ENCODE measurements around the gene TTC12. TPM values are rescaled to one million over a fixed set of nuclear protein-coding genes. Genes with fewer than 3 reads are reported as not detected.

The TTC12 gene
- total and polyA plus RNA-seq, 2 of the 4 experiments (the other 2 are of a cell fraction) = 10.0 to 14.7 TPM

DNA sequence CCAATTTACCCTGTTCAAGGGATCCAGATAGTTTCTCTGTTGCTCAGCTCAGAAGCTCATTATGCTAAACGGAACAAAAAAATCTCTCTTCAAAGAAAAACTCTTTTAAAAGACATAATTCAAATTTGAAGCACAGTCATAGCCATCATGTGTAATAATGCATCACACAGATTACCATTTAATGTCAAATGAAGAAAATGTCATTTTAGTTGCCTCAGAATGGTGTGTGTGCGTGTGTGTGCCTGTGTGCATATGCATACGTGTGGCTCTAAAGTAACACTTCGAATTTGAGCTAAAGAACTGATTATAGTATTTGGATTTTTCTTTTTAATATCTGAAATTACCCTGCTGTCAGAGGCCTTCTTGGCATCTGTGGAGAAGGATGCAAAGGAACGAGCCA is 9.9 kb downstream of the TTC12 start:
- Histone ChIP-seq H2AK9ac (replicated peaks; ENCODE audit: low read depth, low read length, poor library complexity) (no peak overlapping the region), H3K79me1 (ENCODE audit: low read depth in 1 of 2, low read length in 2 of 2) (no peaks in the 10 kb centered on the region), H2AFZ (replicated peaks; ENCODE audit: low read length, poor library complexity) (no peak overlapping the region), H3K4me2 (ENCODE audit: low read depth, low read length) (no peak overlapping the region), H3K9me1 (ENCODE audit: insufficient read depth, low read length) (no peaks in the 10 kb centered on the region), H3K56ac (ENCODE audit: extremely low read depth, insufficient read depth, low read length) (no peak overlapping the region), H3K4me1 (ENCODE audit: control insufficient read depth, insufficient read depth, low read length) (no peaks in the 10 kb centered on the region), H4K8ac (ENCODE audit: low read depth in 2 of 2, low read length in 2 of 2) (no peak overlapping the region), H2BK15ac (ENCODE audit: low read depth, low read length) (no peak overlapping the region), H4K91ac (ENCODE audit: insufficient read depth, low read depth, low read length) (no peak overlapping the region), H4K20me1 (ENCODE audit: insufficient read depth, low read length) (no peaks in the 10 kb centered on the region), H2BK20ac (ENCODE audit: low read depth, low read length) (no peak overlapping the region), H3K9ac (ENCODE audit: low read depth, low read length) (no peak overlapping the region), H3K23ac (ENCODE audit: low read depth, low read length) (no peak overlapping the region), H3K9me3 (ENCODE audit: control insufficient read depth, insufficient read depth, low read length) (no peaks in the 10 kb centered on the region), H2BK120ac (ENCODE audit: low read depth, low read length) (no peak overlapping the region), H3K4ac (ENCODE audit: low read depth, low read length) (no peak overlapping the region), H3K27ac (ENCODE audit: insufficient read depth, low read length) (no peak overlapping the region), H3K14ac (replicated peaks; ENCODE audit: low read depth, low read length) (no peak overlapping the region), H3K18ac (ENCODE audit: low read depth, low read length) (no peak overlapping the region), H3K27me3 (ENCODE audit: control insufficient read depth, insufficient read depth, low read length) (no peaks in the 10 kb centered on the region), H4K5ac (ENCODE audit: low read depth, low read length) (no peak overlapping the region), H2AK5ac (ENCODE audit: low read depth, low read length) (no peak overlapping the region), H2BK5ac (ENCODE audit: low read depth, low read length, poor library complexity, severe bottlenecking) (no peak overlapping the region), H3K4me3 (ENCODE audit: insufficient read depth, low read depth, low read length) (no peak overlapping the region), H3K36me3 (ENCODE audit: control insufficient read depth, insufficient read depth, low read length) (peaks cover 15% of the 10 kb centered on the region)
- ChIA-PET CTCF (no interaction called here), POLR2A (ENCODE audit: unreplicated experiment) (no interaction called here)
- ATAC-seq (ENCODE audit: low read depth) (no peak), DNase-seq (no peak)
- dilution Hi-C loops (cut with HindIII; ENCODE audit: low sequenced_read_pairs, unreplicated experiment) = no loop called here
- WGBS, 2 experiments (ENCODE audit: extremely low coverage in 2 of 2, insufficient read length in 1 of 2) = no CpG with 5 or more reads among the region's 5 CpGs
- BruUV-seq (replicated peaks) = no TSS peak
- intact Hi-C loops (cut with micrococcal nuclease) = no loop called here
- TF ChIP-seq BHLHE40 (IDR thresholded peaks at IDR 0.05; ENCODE audit: low read depth, low read length) (no peak), RAD21 (IDR thresholded peaks at IDR 0.05; ENCODE audit: low read length) (no peak)
- in situ Hi-C loops (cut with MboI; ENCODE audit: low sequenced_read_pairs) = no loop called here

Data from IMR-90 (cell line).